ENCODE measurements around the gene KISS1.

The KISS1 gene

DNA sequence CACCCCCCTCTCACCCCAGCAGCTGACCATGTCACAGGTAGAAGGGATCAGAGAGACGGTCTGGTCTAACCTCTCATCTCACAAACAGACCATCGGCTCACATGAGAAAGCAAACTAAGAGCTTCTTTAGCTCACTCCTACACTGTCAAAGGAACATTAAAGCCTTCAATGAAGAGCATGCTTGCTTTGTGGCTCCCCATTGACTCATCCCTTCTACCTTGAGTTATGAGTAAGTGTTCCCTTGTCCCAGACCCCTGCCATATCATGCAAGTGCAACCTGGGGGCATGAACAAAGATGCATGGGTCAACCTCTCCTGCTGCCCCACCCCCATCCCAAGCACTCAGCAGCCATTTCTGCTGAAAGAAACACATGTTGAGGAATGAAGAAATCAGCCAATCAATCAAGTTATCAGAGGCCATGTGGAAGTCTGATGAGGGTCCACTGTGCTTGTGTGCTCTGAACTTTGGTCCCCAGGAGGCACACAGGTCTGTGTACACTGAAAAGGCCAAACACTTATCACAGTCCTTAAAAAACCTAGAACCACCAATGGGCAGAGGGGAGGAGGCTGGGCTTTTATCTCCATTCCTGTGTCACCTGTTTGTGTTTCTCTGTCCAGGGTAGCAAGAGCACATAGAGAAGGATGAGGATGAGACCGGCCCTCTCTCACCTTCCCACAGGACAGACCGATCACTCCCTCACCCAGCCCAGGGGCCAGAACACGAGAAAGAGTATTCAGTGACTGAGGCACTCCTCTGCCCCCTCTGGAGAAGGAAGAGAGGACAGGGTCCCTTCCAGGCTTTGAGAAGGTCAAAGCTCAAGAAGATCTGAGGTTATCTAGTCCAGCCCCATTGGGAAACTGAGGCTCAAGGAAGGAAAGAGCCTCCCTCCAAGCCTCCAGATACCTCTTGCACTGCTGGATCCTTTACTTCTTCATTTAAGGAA, 54.0 kb downstream of the KISS1 start:
- Histone ChIP-seq H3K36me3 (ENCODE audit: control insufficient read depth, low read depth, low read length) (no peaks in the 10 kb centered on the region), H3K9me3 (ENCODE audit: control insufficient read depth, low read depth, low read length) (no peaks in the 10 kb centered on the region), H3K9ac (ENCODE audit: low read length) (no peak overlapping the region), H3K27ac (ENCODE audit: low read length) (no peak overlapping the region), H3K27me3 (ENCODE audit: control insufficient read depth, insufficient read depth, low read length) (no peaks in the 10 kb centered on the region), H3K4me1 (ENCODE audit: control insufficient read depth, low read depth, low read length) (peaks cover 8% of the 10 kb centered on the region), H3K4me3 (ENCODE audit: low read length) (no peak overlapping the region)

DNA sequence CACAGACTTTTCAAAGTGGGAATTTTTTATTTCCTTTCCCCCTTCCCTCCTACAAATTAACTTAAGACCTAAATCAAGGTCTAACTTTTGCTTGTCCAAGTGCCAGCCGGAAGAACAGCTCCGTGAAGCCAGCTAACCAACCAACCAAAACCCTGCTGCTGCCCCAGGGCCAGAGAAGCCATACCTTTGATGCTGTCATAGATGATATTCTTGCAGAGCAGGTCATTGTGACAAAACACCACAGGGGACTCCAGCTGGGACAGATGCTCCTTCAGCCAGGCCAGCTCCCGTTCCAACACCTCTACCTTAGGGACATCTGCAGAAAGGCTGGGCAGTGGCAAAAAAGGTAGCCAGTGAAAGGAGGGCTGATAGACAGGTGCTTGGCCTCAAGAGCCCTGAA, 55.2 kb downstream of the KISS1 start:
- H3K27ac ChIP-seq (ENCODE audit: low read length) = no peak overlapping the region
- H3K27me3 ChIP-seq (ENCODE audit: control insufficient read depth, insufficient read depth, low read length) = no peaks in the 10 kb centered on the region
- H3K4me1 ChIP-seq (ENCODE audit: control insufficient read depth, low read depth, low read length) = no peaks in the 10 kb centered on the region
- H3K36me3 ChIP-seq (ENCODE audit: control insufficient read depth, low read depth, low read length) = no peaks in the 10 kb centered on the region
- H3K9me3 ChIP-seq (ENCODE audit: control insufficient read depth, low read depth, low read length) = no peaks in the 10 kb centered on the region
- H3K4me3 ChIP-seq (ENCODE audit: low read length) = no peak overlapping the region
- no peak overlapping the region for H3K9ac ChIP-seq (ENCODE audit: low read length)

Data from iPS-18a (cell line).